H9 (cell line): ENCODE data around the gene RAP1GAP2. TPM values are rescaled to one million over a fixed set of nuclear protein-coding genes. Genes with fewer than 3 reads are reported as not detected.

Experiments used
- DNase-seq: peaks from one replicate; pipeline ENCODE4 v3.0.0-alpha.2; 2017
- H2AFZ ChIP-seq: one replicate; pipeline ENCODE4 v1.6.1; 2013; ENCODE audit warnings: mild to moderate bottlenecking, low read length, control low read depth, moderate library complexity
- H2AK5ac ChIP-seq: 2 replicates; pipeline ENCODE4 v1.6.1; 2013; ENCODE audit warnings: low read length, control low read depth, mixed read lengths; ENCODE audit not compliant: insufficient read length
- H2BK120ac ChIP-seq: one replicate; pipeline ENCODE4 v1.6.1; 2013; ENCODE audit warnings: low read depth, mild to moderate bottlenecking, low read length, control low read depth, inconsistent platforms; ENCODE audit not compliant: poor library complexity, severe bottlenecking
- H2BK12ac ChIP-seq: 2 replicates; pipeline ENCODE4 v1.6.1; 2013; ENCODE audit warnings: low read length, control low read depth, mixed read lengths, low read depth; ENCODE audit not compliant: insufficient read length
- H2BK15ac ChIP-seq: 2 replicates; pipeline ENCODE4 v1.6.1; 2013; ENCODE audit warnings: low read depth, low read length, control low read depth
- H2BK20ac ChIP-seq: one replicate; pipeline ENCODE4 v1.6.1; 2013; ENCODE audit warnings: low read depth, mild to moderate bottlenecking, low read length, control low read depth, inconsistent platforms; ENCODE audit not compliant: poor library complexity, severe bottlenecking
- H2BK5ac ChIP-seq: 2 replicates; pipeline ENCODE4 v1.6.1; 2013; ENCODE audit warnings: low read length, control low read depth, mixed read lengths; ENCODE audit not compliant: insufficient read length
- H3K14ac ChIP-seq: 2 replicates; pipeline ENCODE4 v1.6.1; 2013; ENCODE audit warnings: low read length, control low read depth; ENCODE audit not compliant: insufficient read depth
- H3K18ac ChIP-seq: 2 replicates; pipeline ENCODE4 v1.6.1; 2013; ENCODE audit warnings: low read depth, mild to moderate bottlenecking, mixed read lengths, low read length, control low read depth; ENCODE audit not compliant: insufficient read length
- H3K23ac ChIP-seq: 2 replicates; pipeline ENCODE4 v1.6.1; 2013; ENCODE audit warnings: low read length, control low read depth, mixed read lengths, low read depth; ENCODE audit not compliant: insufficient read length
- H3K23me2 ChIP-seq: 2 replicates; pipeline ENCODE4 v1.6.1; 2013; ENCODE audit warnings: low read depth, mild to moderate bottlenecking, mixed read lengths, low read length, control low read depth; ENCODE audit not compliant: insufficient read length, poor library complexity, severe bottlenecking
- H3K27ac ChIP-seq: 2 replicates; pipeline ENCODE4 v1.5.1; 2013; ENCODE audit warnings: low read length, control low read depth, mixed read lengths, low read depth; ENCODE audit not compliant: insufficient read length
- H3K27me3 ChIP-seq: 2 replicates; pipeline ENCODE4 v1.6.1; 2013; ENCODE audit warnings: low read length, control low read depth, inconsistent platforms; ENCODE audit not compliant: insufficient read depth
- H3K4ac ChIP-seq: 2 replicates; pipeline ENCODE4 v1.6.1; 2013; ENCODE audit warnings: low read depth, mild to moderate bottlenecking, control low read depth, inconsistent platforms, low read length, moderate library complexity
- H3K4me1 ChIP-seq: 2 replicates; pipeline ENCODE4 v1.6.1; 2013; ENCODE audit warnings: low read length, control low read depth, inconsistent platforms; ENCODE audit not compliant: insufficient read depth
- H3K4me2 ChIP-seq: 2 replicates; pipeline ENCODE4 v1.6.1; 2013; ENCODE audit warnings: low read length, control low read depth, mixed read lengths; ENCODE audit not compliant: insufficient read length, insufficient read depth
- H3K56ac ChIP-seq: 2 replicates; pipeline ENCODE4 v1.6.1; 2013; ENCODE audit warnings: low read depth, mild to moderate bottlenecking, mixed read lengths, low read length, control low read depth; ENCODE audit not compliant: insufficient read length
- H3K79me1 ChIP-seq: 2 replicates; pipeline ENCODE4 v1.6.1; 2013; ENCODE audit warnings: low read depth, mild to moderate bottlenecking, moderate library complexity, low read length, control low read depth, inconsistent platforms; ENCODE audit not compliant: insufficient read depth, poor library complexity, severe bottlenecking
- H3K79me2 ChIP-seq: 2 replicates; pipeline ENCODE4 v1.6.1; 2013; ENCODE audit warnings: low read length, control low read depth, inconsistent platforms; ENCODE audit not compliant: insufficient read depth
- H3K9ac ChIP-seq: 2 replicates; pipeline ENCODE4 v1.6.1; 2013; ENCODE audit warnings: low read length, control low read depth, mixed read lengths; ENCODE audit not compliant: insufficient read length; ENCODE audit errors: extremely low read depth
- H3K9me3 ChIP-seq: one replicate; pipeline ENCODE4 v1.6.1; 2013; ENCODE audit warnings: low read depth, low read length, inconsistent platforms; ENCODE audit not compliant: control insufficient read depth
- H3T11ph ChIP-seq: one replicate; pipeline ENCODE4 v1.6.1; 2013; ENCODE audit warnings: mild to moderate bottlenecking, low read length, control low read depth, inconsistent platforms
- H4K20me1 ChIP-seq: one replicate; pipeline ENCODE4 v1.6.1; 2013; ENCODE audit not compliant: control insufficient read depth, insufficient read length, insufficient read depth
- H4K5ac ChIP-seq: 2 replicates; pipeline ENCODE4 v1.6.1; 2013; ENCODE audit warnings: low read depth, mild to moderate bottlenecking, mixed read lengths, low read length, control low read depth; ENCODE audit not compliant: insufficient read length
- H4K8ac ChIP-seq: replicated peaks from 2 replicates; pipeline ENCODE4 v1.6.1; 2013; ENCODE audit warnings: low read length, control low read depth, mixed read lengths, low read depth; ENCODE audit not compliant: insufficient read length
- H4K91ac ChIP-seq: 2 replicates; pipeline ENCODE4 v1.6.1; 2013; ENCODE audit warnings: low read depth, mild to moderate bottlenecking, moderate library complexity, mixed read lengths, low read length, control low read depth; ENCODE audit not compliant: insufficient read length
- H3K27ac Mint-ChIP-seq, 3 experiments: 2 replicates in 2 of 3; 3 replicates in 1 of 3; pipeline ENCODE4 v1.8.0; 2020 to 2021; ENCODE audit warnings: mixed read lengths in 3 of 3, mild to moderate bottlenecking in 1 of 3, moderate library complexity in 1 of 3
- H3K27me3 Mint-ChIP-seq: 2 replicates; pipeline ENCODE4 v1.8.0; 2021; ENCODE audit warnings: low read depth, mild to moderate bottlenecking, moderate library complexity, mixed read lengths
- H3K36me3 Mint-ChIP-seq, 3 experiments: 2 replicates in 2 of 3; 3 replicates in 1 of 3; pipeline ENCODE4 v1.8.0; 2020 to 2021; ENCODE audit warnings: low read depth in 3 of 3, mixed read lengths in 3 of 3; ENCODE audit not compliant: insufficient read depth in 1 of 3
- H3K4me1 Mint-ChIP-seq, 2 experiments: 2 replicates each; pipeline ENCODE4 v1.8.0; 2020; ENCODE audit warnings: mixed read lengths in 2 of 2
- H3K4me3 Mint-ChIP-seq, 2 experiments: 2 replicates in 1 of 2; 3 replicates in 1 of 2; pipeline ENCODE4 v1.8.0; 2020 to 2021; ENCODE audit warnings: mild to moderate bottlenecking in 2 of 2, mixed read lengths in 2 of 2, moderate library complexity in 1 of 2
- H3K9me3 Mint-ChIP-seq, 2 experiments: 2 replicates in 1 of 2; 3 replicates in 1 of 2; pipeline ENCODE4 v1.8.0; 2020; ENCODE audit warnings: mild to moderate bottlenecking in 2 of 2, mixed read lengths in 2 of 2, moderate library complexity in 1 of 2
- CTCF ChIP-seq: fragments of 200-600 bp; sonication (generic); conservative IDR thresholded peaks from 3 replicates; pipeline ENCODE4 v1.8.0; 2021; ENCODE audit warnings: antibody characterized with exemption, mild to moderate bottlenecking
- WGBS: extraction: QIAGEN DNeasy Blood & Tissue Kit; methylation state at CpG from one replicate; pipeline ENCODE4 v1.1.7; 2013; ENCODE audit warnings: missing lambda C conversion rate, low lambda C conversion rate, mixed read lengths; ENCODE audit not compliant: insufficient read length; ENCODE audit errors: extremely low coverage; 5-methylcytosine and 5-hydroxymethylcytosine counted together
- total RNA-seq: library from RNA; stranded (reverse); gene quantifications from 2 replicates; pipeline ENCODE4 v1.2.1, GENCODE V29; 2021

RAP1GAP2 gene
- total RNA-seq, 1 experiment from 2014 or later = 33.8 TPM

- Histone ChIP-seq H3K4me2 (no peak overlapping the region), H3K27me3 (no peaks in the 10 kb centered on the region), H3K18ac (no peak overlapping the region), H2AK5ac (no peak overlapping the region), H2BK15ac (no peak overlapping the region), H3K23ac (no peak overlapping the region), H3K4ac (no peak overlapping the region), H4K5ac (no peak overlapping the region), H3T11ph (no peak overlapping the region), H3K79me2 (no peaks in the 10 kb centered on the region), H3K23me2 (no peaks in the 10 kb centered on the region), H2BK120ac (no peak overlapping the region), H3K27ac (no peak overlapping the region), H4K91ac (no peak overlapping the region), H3K4me1 (no peaks in the 10 kb centered on the region), H2BK12ac (no peak overlapping the region), H3K56ac (no peak overlapping the region), H4K20me1 (no peaks in the 10 kb centered on the region), H2BK20ac (no peak overlapping the region), H2AFZ (no peak overlapping the region), H4K8ac (no peak overlapping the region), H3K79me1 (no peaks in the 10 kb centered on the region), H2BK5ac (no peak overlapping the region), H3K14ac (no peak overlapping the region), H3K9me3 (no peaks in the 10 kb centered on the region), H3K9ac (no peak overlapping the region)
- no peaks in the 10 kb centered on the region; the same call in 1 of the 2 replicates for H3K27me3 Mint-ChIP-seq
- H3K27ac Mint-ChIP-seq = no peak overlapping the region
- H3K4me3 Mint-ChIP-seq = no peak overlapping the region
- no CpG with 5 or more reads among the region's 8 CpGs for WGBS
- H3K9me3 Mint-ChIP-seq = no peaks in the 10 kb centered on the region
- DNase-seq = no peak
- peaks cover 2 to 7% of the 10 kb centered on the region in 2 experiments for H3K4me1 Mint-ChIP-seq
- no peak for TF ChIP-seq CTCF
- H3K36me3 Mint-ChIP-seq = no peaks in the 10 kb centered on the region; a peak in 1 of 7 replicates
These were observed 25.6 kb downstream of the RAP1GAP2 start for GRCh38 chr17:2821868-2822267.
